ENCODE data around the gene SMAD7.

SMAD7 gene

DNA sequence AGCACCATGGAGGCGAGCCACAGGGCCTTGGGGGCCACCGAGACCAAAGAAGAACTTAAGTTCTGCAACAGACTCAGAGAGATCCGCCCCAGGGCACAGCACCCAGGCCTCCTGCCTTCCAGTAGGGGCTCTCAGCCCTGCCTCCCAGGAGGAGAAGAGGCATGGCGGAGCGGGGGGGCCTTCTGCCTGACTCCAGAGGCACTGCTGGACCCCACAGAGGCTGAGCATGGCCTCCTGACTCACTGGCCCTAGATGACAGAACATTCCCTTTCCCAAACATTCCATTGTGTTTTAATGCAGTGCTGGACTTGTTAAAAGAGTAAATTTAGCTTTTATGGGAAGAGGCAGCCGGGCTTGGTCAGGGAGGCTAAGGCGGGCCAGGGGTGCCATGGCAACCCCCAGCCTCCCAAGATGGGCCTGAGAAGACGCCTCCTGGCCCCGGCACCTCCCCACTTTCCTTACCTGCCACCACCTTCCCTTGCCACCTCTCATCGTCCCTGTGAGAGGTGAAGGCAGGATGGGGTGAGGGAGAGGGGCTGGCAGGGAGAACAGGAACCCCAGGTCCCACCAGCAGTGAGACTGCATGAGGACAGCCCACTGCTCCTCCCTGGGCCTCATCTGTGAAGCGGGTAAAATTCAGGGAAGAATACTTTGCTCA is 65.4 kb downstream of the SMAD7 start:
- TF ChIP-seq GATA3 (IDR thresholded peaks at IDR 0.05; ENCODE audit: low read depth, low read length) (no peak), GATA2 (IDR thresholded peaks at IDR 0.05; ENCODE audit: low read depth, low read length) (no peak)

DNA sequence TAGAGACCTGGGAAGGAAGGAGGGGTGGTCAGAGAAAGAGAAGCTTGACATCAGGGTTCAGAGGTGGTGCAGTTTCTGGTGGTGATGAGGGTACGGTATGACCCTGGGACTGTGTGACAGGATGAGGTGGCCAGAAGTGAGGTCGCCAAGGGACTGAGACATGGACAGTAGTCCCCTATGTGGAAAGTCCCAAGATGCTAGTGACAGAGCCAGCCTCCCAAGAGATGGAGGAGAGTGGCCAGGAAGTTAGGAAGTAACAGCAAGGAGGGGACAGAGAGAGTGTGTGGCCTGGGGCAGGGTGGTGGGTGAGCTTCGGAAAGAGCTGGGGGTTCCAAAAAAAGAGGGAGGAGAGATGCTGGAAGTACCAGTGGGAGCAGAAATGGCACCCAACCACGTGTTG is 66.0 kb downstream of the SMAD7 start:
- TF ChIP-seq GATA2 (IDR thresholded peaks at IDR 0.05; ENCODE audit: low read depth, low read length), result no peak
- no peak for TF ChIP-seq GATA3 (IDR thresholded peaks at IDR 0.05; ENCODE audit: low read depth, low read length)

DNA sequence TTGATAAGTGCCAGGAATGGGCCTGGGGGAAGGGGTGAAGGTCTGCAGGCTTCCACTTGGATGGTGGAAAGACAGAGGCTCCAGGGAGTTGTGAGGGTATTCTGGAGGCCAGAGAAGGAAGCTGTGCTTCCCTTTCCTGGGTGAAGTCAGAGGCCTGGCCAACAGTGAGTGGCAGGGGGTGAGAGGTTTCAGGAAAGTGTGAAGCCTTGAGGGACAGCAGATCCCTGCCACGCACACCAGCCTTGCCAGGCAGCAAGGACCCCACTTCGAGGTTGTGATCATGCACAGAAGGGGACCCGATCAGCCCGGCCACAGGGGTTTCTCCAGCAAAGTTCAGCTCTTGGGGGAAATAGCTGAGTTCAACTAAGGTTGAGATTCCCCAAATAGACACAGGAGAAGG is 66.5 kb downstream of the SMAD7 start:
- TF ChIP-seq GATA3 (IDR thresholded peaks at IDR 0.05; ENCODE audit: low read depth, low read length) (no peak), GATA2 (IDR thresholded peaks at IDR 0.05; ENCODE audit: low read depth, low read length) (no peak)

DNA sequence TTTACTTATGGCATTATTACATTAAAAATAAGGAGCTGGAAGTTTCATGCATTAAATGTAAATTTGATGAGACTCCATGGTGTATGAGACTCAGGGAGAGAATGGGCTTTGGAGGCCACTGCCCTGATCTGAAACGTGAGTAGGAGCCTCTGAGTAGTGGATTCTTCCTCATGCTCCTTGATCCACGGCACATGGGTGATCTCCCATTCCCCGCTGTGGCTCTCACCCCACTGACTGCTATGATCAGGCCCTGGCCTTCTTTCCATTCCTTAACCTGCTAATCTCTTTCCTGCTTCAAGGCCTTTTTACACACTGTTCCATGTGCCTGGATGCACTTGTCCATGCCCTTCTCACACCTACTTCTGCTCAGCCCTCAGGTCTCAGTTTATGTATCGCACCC is 68.4 kb downstream of the SMAD7 start:
- TF ChIP-seq GATA2 (IDR thresholded peaks at IDR 0.05; ENCODE audit: low read depth, low read length) (no peak), GATA3 (IDR thresholded peaks at IDR 0.05; ENCODE audit: low read depth, low read length) (no peak)

DNA sequence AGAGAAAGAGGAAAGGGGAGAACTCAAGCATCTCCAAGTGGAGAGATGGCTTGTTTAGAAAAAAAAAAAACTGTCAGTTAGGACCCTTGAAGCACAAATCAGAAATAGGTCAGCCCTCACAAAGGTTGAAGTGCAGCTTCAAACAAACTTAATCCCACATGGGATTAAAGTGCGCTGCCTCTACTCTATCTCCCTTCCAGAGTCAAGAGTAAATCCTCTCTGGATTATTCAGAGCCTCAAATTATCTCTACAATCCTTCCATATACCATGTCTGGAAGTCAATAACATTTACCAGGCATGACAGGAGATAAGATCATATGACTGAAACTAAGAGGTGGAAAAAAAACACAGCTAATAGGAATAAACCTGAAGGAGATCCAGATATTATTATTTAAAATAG is 69.8 kb downstream of the SMAD7 start:
- TF ChIP-seq GATA2 (IDR thresholded peaks at IDR 0.05; ENCODE audit: low read depth, low read length) (no peak), GATA3 (IDR thresholded peaks at IDR 0.05; ENCODE audit: low read depth, low read length) (no peak)

DNA sequence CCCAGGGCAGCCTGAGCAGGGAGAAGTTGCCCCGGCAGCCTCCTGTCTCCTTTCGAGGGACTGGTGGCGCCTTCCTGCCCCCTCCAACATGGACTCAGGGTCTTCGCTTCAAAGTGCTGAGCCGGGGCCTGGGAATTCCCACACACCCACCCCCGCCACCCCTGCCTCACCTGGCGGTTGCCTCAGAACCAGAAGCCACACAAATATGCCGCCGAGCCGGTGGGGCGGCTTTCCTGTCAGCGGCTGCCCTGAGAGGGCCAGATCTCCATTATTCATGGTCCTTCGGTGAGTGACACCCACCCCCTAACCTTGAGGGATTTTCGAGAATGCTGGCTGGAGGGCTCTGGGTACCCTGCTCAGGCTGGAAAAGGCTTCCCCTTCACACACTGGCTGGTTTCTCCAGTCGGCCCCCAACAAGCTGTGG is 71.7 kb downstream of the SMAD7 start:
- no peak for TF ChIP-seq GATA3 (IDR thresholded peaks at IDR 0.05; ENCODE audit: low read depth, low read length)
- no peak for TF ChIP-seq GATA2 (IDR thresholded peaks at IDR 0.05; ENCODE audit: low read depth, low read length)

DNA sequence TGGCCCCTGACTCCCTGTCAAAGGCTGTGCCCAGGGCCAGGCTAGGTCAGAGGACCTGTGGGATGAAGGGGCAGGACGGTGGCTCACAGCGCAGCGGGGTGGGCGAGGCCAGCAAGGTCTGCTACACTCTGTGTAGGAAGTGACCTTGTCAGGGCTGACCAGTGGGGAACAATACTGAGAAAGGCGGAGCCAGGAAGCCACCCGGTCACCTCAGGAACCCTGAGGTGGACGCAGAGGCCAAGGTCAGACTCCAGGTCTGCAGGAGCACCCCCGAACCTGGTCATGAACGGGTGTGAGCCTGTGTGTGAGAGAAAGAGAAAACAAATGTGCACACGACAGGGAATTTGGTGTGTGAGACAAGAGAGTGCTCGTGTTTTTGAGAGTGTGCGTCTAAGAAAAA is 72.3 kb downstream of the SMAD7 start:
- TF ChIP-seq GATA2 (IDR thresholded peaks at IDR 0.05; ENCODE audit: low read depth, low read length) (no peak), GATA3 (IDR thresholded peaks at IDR 0.05; ENCODE audit: low read depth, low read length) (no peak)

DNA sequence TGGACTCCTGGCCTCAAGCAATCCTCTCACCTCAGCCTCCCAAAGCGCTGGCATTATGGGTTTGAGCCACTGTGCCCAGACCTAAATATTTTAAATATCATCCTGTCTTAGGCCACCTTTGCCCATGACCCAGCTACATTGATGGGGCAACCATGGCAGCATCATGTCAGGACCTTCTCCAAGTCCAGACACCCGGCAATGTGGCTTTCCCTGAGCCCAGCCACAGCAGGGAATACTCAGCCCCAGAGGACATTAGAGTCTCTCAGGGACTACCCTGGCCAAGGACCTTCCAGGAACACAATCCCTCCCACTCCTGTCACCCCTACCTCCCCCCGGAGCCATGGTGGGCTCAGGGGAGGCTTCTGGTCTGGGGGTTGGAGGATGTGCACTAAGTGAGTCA is 72.8 kb downstream of the SMAD7 start:
- TF ChIP-seq GATA3 (IDR thresholded peaks at IDR 0.05; ENCODE audit: low read depth, low read length) (no peak), GATA2 (IDR thresholded peaks at IDR 0.05; ENCODE audit: low read depth, low read length) (no peak)

DNA sequence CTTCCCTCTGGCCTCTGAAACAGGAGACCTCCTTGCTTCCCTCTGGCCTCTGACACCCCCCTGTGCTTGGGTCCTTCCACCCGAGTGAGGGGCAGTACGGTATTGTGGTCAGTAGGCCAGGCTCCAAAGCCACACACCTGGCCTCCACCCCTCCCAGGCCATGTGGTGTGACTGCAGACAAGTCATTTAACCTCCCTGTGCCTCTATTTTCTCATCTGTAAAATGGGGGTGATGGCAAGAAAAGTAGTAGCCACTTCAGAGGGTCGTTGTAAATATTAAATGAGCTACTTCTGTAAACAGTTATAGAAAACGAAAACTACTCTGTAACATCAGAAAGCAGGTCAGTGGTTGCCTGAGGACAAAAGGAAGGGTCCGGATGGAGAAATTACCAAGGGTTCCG is 74.2 kb downstream of the SMAD7 start:
- TF ChIP-seq GATA3 (IDR thresholded peaks at IDR 0.05; ENCODE audit: low read depth, low read length) (no peak), GATA2 (IDR thresholded peaks at IDR 0.05; ENCODE audit: low read depth, low read length) (no peak)

DNA sequence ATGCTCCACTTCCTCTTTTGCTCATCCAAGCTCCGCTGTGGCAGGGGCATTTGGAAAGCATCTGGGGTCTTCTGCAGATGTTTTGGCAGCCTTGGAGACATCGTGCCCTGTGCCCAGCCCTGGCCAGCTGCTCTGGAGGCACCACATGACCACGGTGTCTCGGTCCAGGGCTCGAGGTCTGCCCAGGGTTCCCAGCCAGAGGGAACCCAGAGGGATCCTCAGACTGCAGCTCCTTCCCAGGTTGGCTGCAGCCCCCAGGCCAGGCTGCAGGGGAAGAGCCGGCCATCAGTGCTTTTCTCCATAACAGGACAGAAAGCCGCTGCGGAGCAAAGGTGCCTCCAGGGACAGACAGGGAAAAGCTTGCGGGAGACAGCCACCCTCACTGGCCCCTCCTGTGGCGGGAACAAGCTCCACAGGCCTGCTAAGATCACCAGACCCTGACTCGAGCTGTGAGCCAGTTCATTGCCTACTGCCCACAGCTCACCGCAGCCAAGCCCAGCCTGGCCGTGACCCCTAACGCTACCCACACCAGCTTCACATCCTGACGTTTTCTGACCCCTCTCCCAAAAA is 74.7 kb downstream of the SMAD7 start:
- no peak for TF ChIP-seq GATA3 (IDR thresholded peaks at IDR 0.05; ENCODE audit: low read depth, low read length)
- TF ChIP-seq GATA2 (IDR thresholded peaks at IDR 0.05; ENCODE audit: low read depth, low read length), result no peak

DNA sequence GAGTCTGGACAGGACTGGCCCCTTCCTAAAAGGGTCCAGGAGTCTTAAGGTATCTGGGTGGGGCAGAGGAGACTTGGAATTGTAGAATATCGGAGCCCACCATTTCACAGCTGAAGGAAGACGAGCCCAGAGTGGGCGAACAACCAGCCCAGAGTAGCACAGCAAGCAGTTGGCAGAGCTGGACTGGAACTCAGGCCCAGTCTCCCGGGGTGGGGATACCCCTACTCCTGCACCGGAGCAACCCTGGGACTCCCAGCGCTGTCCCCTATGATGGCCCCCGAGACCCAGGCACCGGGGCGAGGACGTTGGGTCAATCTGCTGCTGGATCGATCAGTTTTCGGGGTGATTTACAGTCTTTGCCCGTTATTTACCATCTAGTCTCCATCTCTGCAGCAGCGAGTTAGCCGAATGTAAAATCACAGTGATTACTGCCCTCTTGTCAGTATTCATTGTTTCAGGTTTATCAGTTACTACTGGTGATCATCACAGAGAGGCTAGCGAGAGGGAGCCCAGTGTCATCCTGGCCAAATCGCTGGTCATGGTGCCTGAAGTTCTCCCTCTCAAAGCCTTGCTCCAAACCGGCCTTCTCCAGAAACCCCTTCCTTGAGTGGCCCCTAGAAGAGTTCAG is 75.3 kb downstream of the SMAD7 start:
- TF ChIP-seq GATA2 (IDR thresholded peaks at IDR 0.05; ENCODE audit: low read depth, low read length) (no peak), GATA3 (IDR thresholded peaks at IDR 0.05; ENCODE audit: low read depth, low read length) (no peak)

DNA sequence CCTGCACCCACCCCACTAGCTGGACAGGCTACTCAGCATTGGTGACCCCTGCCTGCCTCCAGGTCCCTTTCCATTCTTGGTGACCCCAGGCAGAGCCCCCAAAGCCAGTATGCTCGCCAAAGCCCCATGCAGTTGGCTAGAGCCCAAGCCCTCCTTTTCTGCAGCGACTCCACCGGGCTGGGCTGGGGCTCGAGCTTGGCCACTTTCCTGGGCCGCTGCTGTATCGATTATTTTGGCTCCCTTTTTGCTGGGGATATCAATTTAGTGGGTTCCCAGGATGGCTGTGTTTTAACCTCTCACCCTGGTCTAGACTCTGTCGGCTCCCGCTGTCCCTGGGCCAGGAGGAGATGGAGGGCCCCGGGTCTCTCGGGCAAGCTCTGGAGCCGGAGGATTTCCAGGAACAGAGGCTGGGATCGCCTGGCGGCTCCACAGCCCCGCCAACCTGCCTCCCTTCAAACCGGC is 76.0 kb downstream of the SMAD7 start:
- TF ChIP-seq GATA3 (IDR thresholded peaks at IDR 0.05; ENCODE audit: low read depth, low read length) (no peak), GATA2 (IDR thresholded peaks at IDR 0.05; ENCODE audit: low read depth, low read length) (no peak)

DNA sequence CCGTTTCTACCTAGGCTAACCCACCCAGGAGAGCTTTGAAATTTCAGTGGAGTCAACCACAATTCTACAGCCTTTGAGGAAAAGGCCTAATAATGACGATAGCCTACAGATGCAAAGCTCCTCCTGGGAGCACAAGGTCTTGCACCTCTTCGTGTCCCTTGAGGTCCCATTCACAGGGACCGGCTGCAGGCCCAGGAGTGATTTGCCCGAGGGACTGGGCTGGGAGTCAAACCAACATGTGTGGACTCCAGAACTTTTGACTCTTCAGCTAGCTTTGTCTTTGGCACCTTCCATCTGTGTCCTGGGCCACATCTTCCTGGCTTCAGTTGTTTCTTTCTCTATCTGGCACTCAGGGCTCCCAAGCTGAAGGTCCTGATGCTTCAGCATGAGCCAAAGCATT is 76.5 kb downstream of the SMAD7 start:
- TF ChIP-seq GATA3 (IDR thresholded peaks at IDR 0.05; ENCODE audit: low read depth, low read length), result no peak

DNA sequence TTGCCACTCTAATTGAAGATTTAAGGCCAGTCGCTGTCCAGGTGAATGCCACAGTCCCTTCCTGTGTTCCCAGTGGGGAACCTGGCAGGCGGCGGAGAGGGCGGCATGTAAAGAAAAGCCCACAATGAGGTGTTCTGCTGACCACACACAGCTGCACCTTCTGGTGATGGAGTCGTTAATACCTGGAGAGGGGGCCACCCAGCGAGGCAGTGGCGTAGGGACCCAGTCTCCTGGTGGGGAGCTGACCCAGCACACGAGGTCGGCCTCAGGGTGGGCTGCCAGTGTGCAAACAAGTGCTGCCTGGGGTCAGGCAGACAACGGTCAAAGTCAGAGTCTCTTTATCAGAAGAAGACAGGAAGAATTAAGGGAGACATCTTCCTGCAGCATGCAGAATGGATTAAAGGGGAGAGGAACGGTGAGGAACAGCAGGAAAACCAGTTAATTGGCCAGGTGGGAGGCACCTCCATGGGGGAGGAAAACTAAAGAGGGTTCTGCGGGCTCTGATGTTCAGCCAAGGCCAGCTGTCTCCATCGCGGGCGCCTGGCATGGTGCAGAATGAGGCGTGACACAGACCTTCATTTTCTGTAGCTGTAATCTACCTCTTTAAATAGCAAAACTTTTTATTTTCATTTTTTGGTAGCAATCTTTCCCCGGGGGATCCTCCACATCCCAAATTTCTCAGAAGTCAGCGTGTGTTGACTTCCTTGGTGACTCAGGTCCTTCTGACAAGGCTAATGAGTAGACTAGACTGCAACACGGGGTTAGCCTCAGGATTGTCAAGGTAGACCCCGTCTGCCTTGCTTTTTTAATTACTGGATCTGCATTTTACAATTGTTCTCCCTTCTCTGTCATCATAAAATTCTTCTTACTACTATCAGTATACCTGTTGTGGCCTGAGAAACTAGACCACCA is 78.3 kb downstream of the SMAD7 start:
- TF ChIP-seq GATA2 (IDR thresholded peaks at IDR 0.05; ENCODE audit: low read depth, low read length) (no peak), GATA3 (IDR thresholded peaks at IDR 0.05; ENCODE audit: low read depth, low read length) (no peak)
